CD4-positive, alpha-beta T cell treated with Interleukin-15 for 1 hour (primary cell): ENCODE results near the gene DHRSX.
"Not testable (repeated sequence)": the region's sequence is repeated elsewhere in the genome, so short reads cannot be mapped to it uniquely, and the experiment has no call there.

Experiments
- DNase-seq: peaks from one replicate; pipeline ENCODE4 v3.0.0-alpha.2; 2020

DHRSX gene

DNA sequence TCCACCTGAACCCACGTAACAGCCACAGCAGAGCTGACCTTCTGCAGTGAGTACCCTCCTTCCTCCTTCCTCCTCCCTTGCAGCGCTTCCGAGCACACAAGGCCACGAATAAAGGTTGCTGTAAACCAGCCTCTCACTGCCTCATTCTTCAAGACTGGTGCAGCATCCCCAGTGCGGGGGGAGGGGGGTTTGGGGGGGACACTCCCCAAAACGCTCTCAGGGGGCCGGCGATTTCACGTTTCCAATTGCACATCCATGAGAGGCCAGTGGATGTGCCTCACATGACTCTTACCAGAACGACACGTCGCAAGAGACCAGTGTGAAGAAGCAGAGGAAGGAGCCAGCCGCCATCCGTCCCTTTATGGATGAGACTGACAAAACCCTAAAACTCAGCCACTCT is 5.2 kb downstream of the DHRSX start:
- no peak for DNase-seq

- DNase-seq: no peak
Observed at GRCh38 chrX:2492531-2493218, 8.1 kb downstream of the DHRSX start.

- DNase-seq: no peak
Observed at GRCh38 chrX:2490634-2491033, 10.1 kb downstream of the DHRSX start.

GRCh38 chrX:2489446-2490445 is 11.0 kb downstream of the DHRSX start:
- no peak for DNase-seq

GRCh38 chrX:2488621-2489285 is 12.0 kb downstream of the DHRSX start:
- DNase-seq: no peak

GRCh38 chrX:2487366-2487765 is 13.4 kb downstream of the DHRSX start:
- DNase-seq: no peak

DNA sequence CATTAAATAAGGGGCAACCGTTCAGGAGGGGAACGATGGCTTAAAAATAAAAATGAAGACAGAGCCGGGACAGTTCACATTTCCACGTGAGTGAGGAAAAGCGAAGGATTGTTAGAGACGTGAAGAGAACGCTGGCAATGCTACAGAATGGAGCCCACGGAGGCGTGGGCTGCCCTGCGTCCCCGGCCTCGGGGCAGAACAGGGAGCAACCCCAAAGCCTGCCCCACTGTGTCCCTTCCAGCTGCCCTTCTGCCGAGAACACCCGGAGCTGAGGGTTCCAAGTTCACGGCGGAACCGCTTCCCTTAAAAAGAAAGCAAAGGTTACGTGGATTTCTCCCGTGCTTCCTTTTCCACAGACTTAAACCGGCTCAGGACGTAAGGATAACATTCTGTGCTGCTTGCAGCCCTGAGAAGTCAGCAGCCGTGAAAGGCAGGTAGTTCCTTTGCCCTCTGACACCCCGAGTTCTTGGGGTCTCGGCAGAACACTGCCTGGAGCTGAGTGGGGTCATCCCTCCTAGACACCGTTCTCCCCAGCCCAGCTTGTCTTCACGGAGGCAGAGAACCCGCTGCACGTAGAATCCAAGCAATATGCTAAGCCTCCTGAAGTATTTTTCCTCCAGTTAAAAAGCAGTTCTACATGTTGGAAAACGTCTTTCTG is 14.2 kb downstream of the DHRSX start:
- DNase-seq: no peak

- no peak for DNase-seq
Observed at GRCh38 chrX:2485789-2486345, 14.9 kb downstream of the DHRSX start.

DNA sequence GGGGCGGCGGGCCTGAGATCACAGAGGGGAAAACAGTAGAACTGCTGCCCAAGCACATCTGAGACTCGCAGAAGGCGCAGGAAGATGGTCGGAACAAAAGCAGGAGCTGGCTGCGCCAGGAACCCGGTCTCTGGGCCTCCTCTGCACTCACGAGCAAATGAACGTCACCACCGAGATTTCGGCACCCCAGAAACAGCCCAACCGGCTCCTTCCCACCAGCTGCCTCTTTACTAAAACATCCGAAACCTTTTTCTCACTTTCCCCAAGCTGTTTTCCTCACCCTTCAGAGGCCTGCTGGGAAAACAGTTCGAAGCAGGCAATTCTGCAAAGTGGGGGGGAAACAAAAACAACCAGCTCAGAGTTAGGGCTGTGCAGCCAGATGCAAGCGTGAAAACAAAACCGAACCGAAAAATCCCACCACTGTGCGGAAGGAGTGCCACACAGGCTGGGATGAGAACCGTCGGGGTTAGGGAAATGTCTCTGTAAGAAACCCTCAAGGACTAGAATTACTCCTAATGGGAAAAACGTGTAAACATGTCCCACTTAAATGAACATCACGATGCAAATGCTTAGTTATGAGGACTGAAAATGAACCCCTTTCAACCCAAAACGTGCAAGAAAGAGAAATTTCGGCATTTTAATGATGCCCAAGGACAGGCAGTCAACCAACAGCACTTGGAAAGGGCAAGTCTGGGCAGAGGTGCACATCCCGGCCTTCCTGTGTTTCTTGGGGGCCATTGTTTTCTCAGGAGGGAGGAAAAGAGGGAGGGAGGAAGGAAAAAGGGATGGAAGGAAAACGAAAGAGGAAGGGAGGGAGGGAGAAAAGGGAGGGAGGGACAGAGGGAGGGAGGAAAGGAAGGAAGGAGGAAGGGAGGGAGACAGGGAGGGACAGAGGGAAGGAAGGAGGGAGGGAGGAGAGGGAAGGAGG is 15.8 kb downstream of the DHRSX start:
- no peak for DNase-seq

- no peak for DNase-seq
Observed at GRCh38 chrX:2484256-2484655, 16.5 kb downstream of the DHRSX start.

- no peak for DNase-seq
Observed at GRCh38 chrX:2483398-2484060, 17.2 kb downstream of the DHRSX start.

GRCh38 chrX:2481597-2481996 is 19.2 kb downstream of the DHRSX start:
- DNase-seq: not testable (repeated sequence)

DNA sequence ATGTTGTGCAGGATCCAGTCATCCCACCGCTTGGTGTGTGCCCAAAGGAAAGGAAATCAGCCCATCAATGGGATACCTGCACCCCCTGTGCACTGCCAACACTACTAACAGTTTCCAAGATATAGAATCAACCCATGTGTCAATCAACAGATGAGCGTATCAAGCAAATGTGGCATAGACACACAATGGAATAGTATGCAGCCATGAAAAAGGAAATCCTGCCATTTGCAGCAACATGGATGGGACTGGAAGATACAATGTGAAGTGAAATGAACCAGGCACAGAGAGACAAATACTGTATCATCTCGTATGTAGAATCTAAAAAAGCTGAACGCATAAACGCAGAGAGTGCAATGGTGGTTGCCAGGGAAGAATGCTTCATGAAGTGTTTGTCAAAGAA is 20.8 kb downstream of the DHRSX start:
- DNase-seq: not testable (repeated sequence)

DNA sequence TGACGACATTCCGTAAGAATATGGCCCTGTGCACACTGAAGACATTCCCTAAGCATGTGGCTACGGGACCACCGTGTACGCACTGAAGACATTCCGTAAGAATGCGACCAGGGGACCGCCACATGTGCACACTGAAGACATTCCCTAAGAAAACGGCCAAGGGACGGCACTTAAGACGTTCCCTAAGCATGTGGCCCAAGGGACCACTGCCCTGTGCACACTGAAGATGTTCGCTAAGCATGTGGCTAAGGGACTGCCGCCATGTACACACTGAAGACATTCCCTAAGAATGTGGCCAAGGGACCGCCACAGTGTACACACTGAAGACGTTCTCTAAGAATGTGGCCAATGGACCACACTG is 21.4 kb downstream of the DHRSX start:
- no peak for DNase-seq

GRCh38 chrX:2478546-2479419 is 22.0 kb downstream of the DHRSX start:
- no peak for DNase-seq

GRCh38 chrX:2477313-2477712 is 23.5 kb downstream of the DHRSX start:
- DNase-seq: not testable (repeated sequence)

DNA sequence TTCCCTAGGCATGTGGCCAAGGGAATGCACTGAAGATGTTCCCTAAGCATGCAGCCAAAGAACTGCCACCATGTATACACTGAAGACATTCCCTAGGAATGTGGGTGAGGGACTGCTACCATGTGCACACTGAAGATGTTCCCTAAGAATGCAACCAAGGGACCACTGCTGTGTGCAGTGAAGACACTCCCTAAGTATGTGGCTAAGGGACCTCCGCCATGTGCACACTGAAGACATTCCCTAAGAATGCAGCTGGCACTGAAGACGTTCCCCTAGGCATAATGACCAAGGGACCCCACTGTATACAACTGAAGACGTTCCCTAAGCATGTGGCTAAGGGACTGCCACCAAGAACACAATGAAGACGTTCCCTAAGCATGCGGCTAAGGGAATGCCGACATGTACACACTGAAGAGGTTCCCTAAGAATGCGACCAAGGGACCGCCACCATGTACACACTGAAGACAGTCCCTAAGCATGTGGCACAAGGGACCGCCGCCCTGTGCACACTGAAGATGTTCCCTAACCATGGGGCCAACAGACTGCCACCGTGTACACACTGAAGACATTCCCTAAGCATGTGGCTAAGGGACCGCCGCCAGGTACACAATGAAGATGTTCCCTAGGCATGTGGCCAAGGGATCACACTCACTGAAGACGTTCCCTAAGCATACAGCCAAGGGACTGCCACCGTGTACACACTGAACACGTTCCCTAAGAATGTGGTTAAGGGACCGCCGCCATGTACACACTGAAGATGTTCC is 25.6 kb downstream of the DHRSX start:
- DNase-seq: no peak

- DNase-seq: no peak
Observed at GRCh38 chrX:2474280-2474962, 26.4 kb downstream of the DHRSX start.
